ENCODE data around the gene MARF1. TPM values are rescaled to one million over a fixed set of nuclear protein-coding genes. Genes with fewer than 3 reads are reported as not detected.

Gene MARF1
- total RNA-seq, 1 donor from 2014 or later: 79.1 TPM

GRCh38 chr16:15601212-15601879 is 41.6 kb downstream of the MARF1 start:
- no peak for TF ChIP-seq CTCF (IDR thresholded peaks at IDR 0.05; ENCODE audit: unreplicated experiment)
- H3K9me3 Mint-ChIP-seq: no peaks in the 10 kb centered on the region
- DNase-seq (ENCODE audit: low spot score in 2 of 2, unreplicated experiment in 2 of 2): no peak
- H3K27ac Mint-ChIP-seq: no peak overlapping the region
- H3K36me3 Mint-ChIP-seq: peaks cover 53% of the 10 kb centered on the region
- H3K27me3 Mint-ChIP-seq (ENCODE audit: low read depth): no peaks in the 10 kb centered on the region
- no peak overlapping the region for H3K4me3 Mint-ChIP-seq
- no peaks in the 10 kb centered on the region for H3K4me1 Mint-ChIP-seq

GRCh38 chr16:15599303-15600070 is 43.5 kb downstream of the MARF1 start:
- H3K36me3 Mint-ChIP-seq: peaks cover 61% of the 10 kb centered on the region
- no peaks in the 10 kb centered on the region for H3K27me3 Mint-ChIP-seq (ENCODE audit: low read depth)
- TF ChIP-seq CTCF (IDR thresholded peaks at IDR 0.05; ENCODE audit: unreplicated experiment): no peak
- H3K9me3 Mint-ChIP-seq: no peaks in the 10 kb centered on the region
- H3K27ac Mint-ChIP-seq: no peak overlapping the region
- no peak overlapping the region for H3K4me3 Mint-ChIP-seq
- DNase-seq (ENCODE audit: low spot score in 2 of 2, unreplicated experiment in 2 of 2): no peak
- H3K4me1 Mint-ChIP-seq: no peaks in the 10 kb centered on the region

- no peaks in the 10 kb centered on the region for H3K4me1 Mint-ChIP-seq
- DNase-seq (ENCODE audit: low spot score in 2 of 2, unreplicated experiment in 2 of 2): no peak
- no peak overlapping the region for H3K27ac Mint-ChIP-seq
- H3K9me3 Mint-ChIP-seq: no peaks in the 10 kb centered on the region
- TF ChIP-seq CTCF (IDR thresholded peaks at IDR 0.05; ENCODE audit: unreplicated experiment): no peak
- no peak overlapping the region for H3K4me3 Mint-ChIP-seq
- no peaks in the 10 kb centered on the region for H3K27me3 Mint-ChIP-seq (ENCODE audit: low read depth)
- peaks cover 58% of the 10 kb centered on the region for H3K36me3 Mint-ChIP-seq
Observed at GRCh38 chr16:15598648-15599190, 44.2 kb downstream of the MARF1 start.

GRCh38 chr16:15597822-15598647 is 44.9 kb downstream of the MARF1 start:
- no peak for TF ChIP-seq CTCF (IDR thresholded peaks at IDR 0.05; ENCODE audit: unreplicated experiment)
- H3K27ac Mint-ChIP-seq: no peak overlapping the region
- no peaks in the 10 kb centered on the region for H3K9me3 Mint-ChIP-seq
- H3K4me1 Mint-ChIP-seq: no peaks in the 10 kb centered on the region
- no peak overlapping the region for H3K4me3 Mint-ChIP-seq
- no peaks in the 10 kb centered on the region for H3K27me3 Mint-ChIP-seq (ENCODE audit: low read depth)
- H3K36me3 Mint-ChIP-seq: peaks cover 54% of the 10 kb centered on the region
- DNase-seq (ENCODE audit: low spot score in 2 of 2, unreplicated experiment in 2 of 2): no peak

GRCh38 chr16:15597135-15597534 is 45.8 kb downstream of the MARF1 start:
- no peak for TF ChIP-seq CTCF (IDR thresholded peaks at IDR 0.05; ENCODE audit: unreplicated experiment)
- no peaks in the 10 kb centered on the region for H3K27me3 Mint-ChIP-seq (ENCODE audit: low read depth)
- DNase-seq (ENCODE audit: low spot score in 2 of 2, unreplicated experiment in 2 of 2): no peak
- H3K9me3 Mint-ChIP-seq: no peaks in the 10 kb centered on the region
- H3K27ac Mint-ChIP-seq: no peak overlapping the region
- H3K4me1 Mint-ChIP-seq: no peaks in the 10 kb centered on the region
- H3K4me3 Mint-ChIP-seq: no peak overlapping the region
- H3K36me3 Mint-ChIP-seq: peaks cover 49% of the 10 kb centered on the region
